ENCODE data around the gene GIT1.

GIT1 gene

DNA sequence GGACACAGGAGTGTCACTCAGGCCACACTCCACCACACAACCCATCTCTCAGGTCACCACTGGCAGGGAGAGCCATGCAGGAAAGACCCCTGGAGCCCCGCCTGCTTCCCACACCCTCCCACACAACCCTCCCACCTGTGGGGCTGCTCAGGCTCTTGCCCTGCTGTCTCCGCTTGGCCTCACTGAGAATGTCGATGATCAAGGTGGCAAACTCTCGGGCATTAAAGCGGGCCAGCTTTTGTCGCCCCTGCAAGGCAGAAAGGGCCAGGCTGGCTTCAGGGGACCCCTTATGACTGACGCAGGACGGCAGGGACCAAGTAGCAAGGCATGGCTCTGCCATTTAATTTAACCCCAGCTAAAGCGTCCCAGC is 12.5 kb downstream of the GIT1 start:
- ATAC-seq (replicated peaks) (no peak), DNase-seq (no peak)
- Mint-ChIP-seq H3K36me3 (ENCODE audit: insufficient read depth) (peaks cover 46% of the 10 kb centered on the region), H3K27me3 (no peaks in the 10 kb centered on the region), H3K4me1 (ENCODE audit: low read depth in 2 of 2) (peaks cover 10 to 12% of the 10 kb centered on the region in 2 donors), H3K4me3 (no peak overlapping the region), H3K9me3 (no peaks in the 10 kb centered on the region), H3K27ac (no peak overlapping the region)

DNA sequence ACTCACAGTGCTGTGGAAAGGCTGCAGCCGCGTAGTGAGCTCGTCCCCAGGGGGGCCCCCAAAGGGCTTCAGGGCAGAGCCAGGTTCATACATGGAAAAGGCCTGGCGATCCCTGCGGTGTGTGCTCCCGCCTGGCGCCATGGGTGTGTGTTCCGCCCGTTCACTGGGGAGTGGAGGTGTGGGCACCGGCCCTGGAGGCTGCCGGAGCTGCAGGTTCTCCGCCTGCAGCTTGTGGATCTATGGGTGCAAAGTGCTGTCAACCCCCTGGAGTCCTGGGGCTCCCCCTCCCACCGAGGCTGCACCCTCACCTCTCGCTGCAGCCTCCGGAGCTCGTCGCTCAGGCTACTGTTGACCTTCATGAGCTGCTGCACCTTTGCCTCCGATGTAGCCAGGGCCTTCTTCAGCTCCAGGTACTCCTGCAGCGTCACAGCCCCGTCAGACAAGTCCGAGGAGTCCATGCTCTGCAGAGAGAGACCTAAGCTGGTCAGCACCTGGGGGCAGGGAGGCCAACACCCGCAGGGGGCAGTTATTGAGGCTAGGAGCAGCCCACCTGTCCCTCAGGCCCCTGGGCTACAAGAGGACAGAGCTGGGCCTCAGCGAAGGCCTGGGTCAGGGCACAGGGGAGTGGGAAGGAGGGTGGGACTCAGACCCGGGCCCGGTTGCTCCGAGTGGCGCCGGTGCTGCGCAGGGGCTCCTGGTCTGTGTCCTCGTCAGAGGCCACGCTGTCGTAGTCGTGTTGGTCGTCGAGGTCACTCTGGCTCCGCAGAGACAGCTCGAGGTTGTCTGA is 13.0 kb downstream of the GIT1 start:
- Mint-ChIP-seq H3K27me3 (no peaks in the 10 kb centered on the region), H3K4me3 (no peak overlapping the region), H3K4me1 (ENCODE audit: low read depth in 2 of 2) (peaks cover 10 to 12% of the 10 kb centered on the region in 2 donors), H3K9me3 (no peaks in the 10 kb centered on the region), H3K27ac (peak overlapping the region in 1 of 2 donors; percentile 29), H3K36me3 (ENCODE audit: insufficient read depth) (peaks cover 46% of the 10 kb centered on the region)
- no peak for ATAC-seq (replicated peaks)
- DNase-seq, result no peak

DNA sequence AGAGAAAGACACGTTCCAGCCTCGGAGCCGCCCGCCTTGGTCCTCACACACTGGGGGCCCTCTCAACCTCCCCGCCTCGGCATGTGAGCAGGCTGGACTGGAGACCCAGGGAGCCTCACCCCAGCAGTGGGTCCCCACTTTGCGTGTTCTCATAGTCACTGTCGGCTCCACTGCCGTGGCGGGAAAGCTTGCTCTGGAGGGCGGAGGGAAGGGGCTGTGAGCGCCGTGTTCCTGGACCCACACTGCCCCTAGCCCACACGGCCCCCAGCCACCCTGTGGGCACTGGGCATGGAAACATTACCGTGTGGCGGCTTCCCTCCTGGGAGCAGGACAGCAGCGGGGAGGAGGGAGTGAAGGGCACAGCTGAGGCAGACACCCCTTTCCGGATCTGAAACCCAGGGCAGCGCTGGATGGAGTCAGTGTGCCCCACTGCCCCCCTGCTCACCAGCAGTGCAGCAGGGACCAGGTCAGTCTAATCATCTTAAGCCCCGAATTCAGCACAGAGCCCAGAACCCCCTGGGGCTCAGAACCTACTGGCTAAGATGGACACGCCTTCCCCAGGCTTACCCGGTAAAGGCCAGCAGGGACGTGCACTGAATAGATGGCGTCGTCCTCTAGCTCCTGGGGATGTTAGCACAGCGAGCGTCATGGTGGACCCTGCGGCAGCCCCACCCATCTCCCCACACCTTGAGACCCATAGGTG is 13.8 kb downstream of the GIT1 start:
- Mint-ChIP-seq H3K27ac (peak overlapping the region in 1 of 2 donors; percentile 29), H3K4me3 (no peak overlapping the region), H3K9me3 (no peaks in the 10 kb centered on the region), H3K27me3 (no peaks in the 10 kb centered on the region), H3K36me3 (ENCODE audit: insufficient read depth) (peaks cover 51% of the 10 kb centered on the region), H3K4me1 (ENCODE audit: low read depth in 2 of 2) (peaks cover 13 to 18% of the 10 kb centered on the region in 2 donors)
- DNase-seq (no peak), ATAC-seq (replicated peaks) (no peak)

DNA sequence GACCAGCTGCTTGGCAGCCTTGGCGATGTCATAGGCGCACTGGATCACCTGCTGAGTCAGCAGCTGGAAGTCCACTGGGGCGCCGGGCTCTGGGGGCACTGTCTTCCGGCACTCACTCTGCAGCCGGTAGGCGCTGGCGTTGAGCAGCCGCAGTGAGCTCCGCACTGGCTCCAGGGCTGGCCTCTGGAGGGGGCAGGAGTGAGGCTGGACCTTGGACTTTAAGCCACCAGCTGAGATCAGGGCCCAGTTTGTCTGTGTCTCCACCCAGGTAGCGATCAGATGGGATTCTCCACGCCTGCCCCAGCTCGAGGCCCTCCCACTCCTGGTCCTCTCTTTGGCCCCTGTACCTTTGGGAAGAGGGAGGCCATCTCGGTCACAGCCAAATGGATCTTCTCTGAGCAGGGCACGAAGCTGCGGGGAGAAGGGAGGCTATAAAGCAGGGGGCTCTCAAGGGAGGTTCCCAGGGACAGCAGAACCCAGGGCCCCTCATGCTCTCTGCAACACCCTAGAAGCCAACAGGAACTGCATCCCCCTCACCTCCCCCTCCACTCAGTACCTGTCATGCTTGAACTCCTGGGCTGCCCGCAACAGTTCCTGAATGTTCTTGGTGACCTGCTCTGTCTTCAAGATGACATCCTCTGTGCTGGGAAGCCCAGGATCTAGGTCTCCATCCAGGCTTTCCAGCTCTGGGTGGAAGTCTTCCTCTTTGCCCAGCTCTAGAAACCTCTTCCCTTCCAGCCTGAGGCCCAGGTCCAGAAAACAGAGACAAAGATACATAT is 14.5 kb downstream of the GIT1 start:
- H3K4me1 Mint-ChIP-seq (ENCODE audit: low read depth in 2 of 2), result peaks cover 9 to 14% of the 10 kb centered on the region in 2 donors
- DNase-seq (no peak), ATAC-seq (replicated peaks) (no peak)
- H3K27me3 Mint-ChIP-seq, result no peaks in the 10 kb centered on the region
- H3K36me3 Mint-ChIP-seq (ENCODE audit: insufficient read depth), result peaks cover 49% of the 10 kb centered on the region
- H3K27ac Mint-ChIP-seq, result no peak overlapping the region
- H3K4me3 Mint-ChIP-seq, result no peak overlapping the region
- no peaks in the 10 kb centered on the region for H3K9me3 Mint-ChIP-seq

DNA sequence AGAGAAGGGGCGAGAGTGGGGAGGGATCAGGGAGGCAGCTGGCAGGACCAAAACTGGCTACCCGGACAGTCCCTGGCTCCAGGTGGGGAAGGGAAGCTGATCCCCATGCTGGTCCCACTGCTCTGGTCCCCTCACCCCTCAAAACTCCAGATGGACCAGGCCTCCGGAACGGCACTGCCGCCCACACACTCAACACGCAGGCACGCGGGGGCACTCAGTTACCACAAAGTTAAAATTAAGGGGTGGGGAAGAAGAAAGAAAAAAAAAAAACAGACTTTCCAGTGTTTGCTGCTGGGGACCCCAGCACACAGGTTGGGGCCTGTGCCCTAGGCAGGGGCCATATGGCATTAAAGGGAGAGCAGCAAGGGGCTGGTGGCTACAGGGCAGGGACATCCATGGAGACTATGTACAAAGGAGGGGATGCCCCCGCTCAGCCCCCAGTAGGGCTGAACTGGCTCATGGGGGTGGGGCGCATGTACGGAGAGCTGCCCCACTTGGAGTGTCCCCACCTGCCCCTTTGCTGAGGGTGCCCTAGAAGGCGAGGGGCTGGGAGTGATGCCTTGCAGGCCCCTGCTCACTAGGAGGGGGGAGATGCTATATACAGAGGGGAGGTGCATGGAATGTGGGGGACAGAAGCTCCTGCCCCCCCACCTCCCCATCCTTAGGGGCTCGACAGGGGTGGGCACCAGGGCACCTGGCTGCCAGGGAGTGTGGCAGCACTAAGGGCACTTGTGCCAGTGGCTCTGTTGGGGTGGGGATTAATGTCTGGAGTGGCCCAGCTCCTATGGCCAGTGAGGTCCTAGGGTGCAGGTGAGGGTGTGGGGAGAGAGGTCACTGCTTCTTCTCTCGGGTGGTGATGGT is 15.3 kb downstream of the GIT1 start:
- Mint-ChIP-seq H3K4me1 (ENCODE audit: low read depth in 2 of 2) (peaks cover 12 to 16% of the 10 kb centered on the region in 2 donors), H3K27ac (peak overlapping the region in 1 of 2 donors; percentile 49), H3K4me3 (no peak overlapping the region), H3K9me3 (no peaks in the 10 kb centered on the region), H3K36me3 (ENCODE audit: insufficient read depth) (peaks cover 48% of the 10 kb centered on the region), H3K27me3 (no peaks in the 10 kb centered on the region)
- DNase-seq (no peak), ATAC-seq (replicated peaks) (no peak)

DNA sequence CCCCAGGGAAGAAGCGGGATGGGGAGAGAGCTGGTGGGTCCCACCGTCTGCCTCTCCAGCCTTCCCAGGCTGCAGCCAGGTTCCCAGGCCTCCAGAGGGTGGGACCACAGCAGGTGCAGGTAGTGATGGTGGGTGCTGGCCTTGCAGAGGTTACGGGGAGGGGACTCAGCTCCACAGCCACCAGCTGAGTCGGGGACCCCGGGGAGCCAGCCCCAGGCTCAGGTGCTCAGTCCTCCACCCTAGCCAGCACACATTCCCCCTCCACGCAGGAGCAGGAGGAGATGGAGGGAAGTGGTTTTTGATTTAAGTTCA is 15.9 kb downstream of the GIT1 start:
- Mint-ChIP-seq H3K4me1 (ENCODE audit: low read depth in 2 of 2) (peaks cover 14 to 18% of the 10 kb centered on the region in 2 donors), H3K27ac (peak overlapping the region in 1 of 2 donors; percentile 49), H3K36me3 (ENCODE audit: insufficient read depth) (peaks cover 49% of the 10 kb centered on the region), H3K9me3 (no peaks in the 10 kb centered on the region), H3K27me3 (no peaks in the 10 kb centered on the region), H3K4me3 (no peak overlapping the region)
- DNase-seq (no peak), ATAC-seq (replicated peaks) (no peak)

DNA sequence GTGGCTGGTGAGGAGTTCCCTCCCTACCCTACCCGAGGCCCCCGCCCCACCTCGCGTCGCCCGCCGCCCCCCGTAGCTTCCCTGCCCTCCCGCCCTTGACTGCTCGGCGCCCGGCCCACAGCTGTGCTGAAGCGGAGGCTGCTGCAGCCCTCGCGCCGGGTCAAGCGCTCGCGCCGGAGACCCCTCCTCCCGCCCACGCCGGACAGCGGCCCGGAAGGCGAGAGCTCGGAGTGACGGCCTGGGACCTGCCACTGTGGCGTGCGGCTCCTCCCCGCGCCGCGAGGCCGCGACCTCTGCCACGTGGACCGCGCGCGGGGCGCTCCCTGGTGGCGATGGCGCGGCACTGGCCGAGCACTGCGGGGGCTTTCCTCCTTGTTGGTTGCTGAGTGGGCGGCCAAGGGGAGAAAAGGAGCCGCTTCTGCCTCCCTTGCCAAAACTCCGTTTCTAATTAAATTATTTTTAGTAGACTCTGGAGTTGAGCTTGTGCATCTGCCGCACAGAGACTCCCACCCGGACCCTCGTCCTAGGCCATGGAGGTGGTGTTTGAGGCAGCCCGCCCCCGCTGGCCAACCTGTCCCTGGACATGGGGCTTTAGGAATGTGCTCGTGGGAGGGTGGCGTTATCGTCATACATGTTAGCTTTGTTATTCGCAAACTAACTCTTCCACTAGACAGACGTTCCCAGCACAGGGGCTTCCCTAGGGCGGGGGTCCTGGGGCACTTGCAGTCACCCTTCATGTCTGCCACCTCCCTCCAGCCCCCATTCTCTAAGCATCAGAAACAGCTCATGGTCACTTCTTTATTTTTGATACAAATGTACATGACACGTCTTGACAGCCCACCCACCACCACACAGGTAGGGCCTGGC is 16.5 kb downstream of the GIT1 start:
- peak overlapping the region in 1 of 2 donors; percentile 49 for H3K27ac Mint-ChIP-seq
- no peaks in the 10 kb centered on the region for H3K9me3 Mint-ChIP-seq
- ATAC-seq (replicated peaks) (peak; percentile 61), DNase-seq (peak in 2 of 3 experiments; percentile 62 to 68)
- H3K4me3 Mint-ChIP-seq, result peak overlapping the region in 1 of 2 donors; percentile 19
- peaks cover 18 to 20% of the 10 kb centered on the region in 2 donors for H3K4me1 Mint-ChIP-seq (ENCODE audit: low read depth in 2 of 2)
- H3K36me3 Mint-ChIP-seq (ENCODE audit: insufficient read depth), result peaks cover 55% of the 10 kb centered on the region
- no peaks in the 10 kb centered on the region for H3K27me3 Mint-ChIP-seq

DNA sequence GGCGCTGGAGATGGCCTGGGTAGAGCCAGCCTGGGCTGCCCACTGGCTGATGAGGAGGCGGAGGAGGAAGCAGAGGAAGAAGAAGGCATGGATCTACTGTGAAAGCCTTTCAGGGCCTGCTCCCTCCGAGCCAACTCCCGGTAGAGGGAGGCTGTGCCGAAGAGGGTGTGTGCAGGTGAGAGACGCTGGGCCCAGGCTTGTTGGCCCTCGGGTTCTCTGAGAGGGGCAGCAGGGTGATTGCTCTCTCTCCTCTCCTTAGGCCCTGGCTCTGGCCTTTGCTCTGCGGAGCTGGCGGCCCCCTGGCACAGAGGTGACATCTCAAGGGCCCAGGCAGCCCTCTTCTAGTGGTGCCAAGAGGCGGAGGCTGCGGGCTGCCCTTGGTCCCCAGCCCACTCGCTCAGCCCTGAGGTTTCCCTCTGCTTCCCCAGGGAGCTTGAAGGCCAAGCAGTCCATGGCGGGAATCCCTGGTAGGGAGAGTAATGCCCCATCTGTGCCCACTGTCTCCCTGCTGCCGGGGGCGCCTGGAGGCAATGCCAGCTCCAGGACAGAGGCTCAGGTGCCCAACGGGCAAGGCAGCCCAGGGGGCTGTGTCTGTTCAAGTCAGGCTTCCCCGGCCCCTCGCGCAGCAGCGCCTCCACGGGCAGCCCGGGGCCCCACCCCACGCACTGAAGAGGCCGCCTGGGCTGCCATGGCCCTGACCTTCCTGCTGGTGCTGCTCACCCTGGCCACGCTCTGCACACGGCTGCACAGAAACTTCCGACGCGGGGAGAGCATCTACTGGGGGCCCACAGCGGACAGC is 17.4 kb downstream of the GIT1 start:
- no peak for ATAC-seq (replicated peaks)
- peaks cover 58% of the 10 kb centered on the region for H3K36me3 Mint-ChIP-seq (ENCODE audit: insufficient read depth)
- DNase-seq, result no peak
- H3K4me1 Mint-ChIP-seq (ENCODE audit: low read depth in 2 of 2), result peaks cover 18 to 20% of the 10 kb centered on the region in 2 donors
- H3K27me3 Mint-ChIP-seq, result no peaks in the 10 kb centered on the region
- H3K4me3 Mint-ChIP-seq, result no peak overlapping the region
- no peak overlapping the region for H3K27ac Mint-ChIP-seq
- no peaks in the 10 kb centered on the region for H3K9me3 Mint-ChIP-seq

DNA sequence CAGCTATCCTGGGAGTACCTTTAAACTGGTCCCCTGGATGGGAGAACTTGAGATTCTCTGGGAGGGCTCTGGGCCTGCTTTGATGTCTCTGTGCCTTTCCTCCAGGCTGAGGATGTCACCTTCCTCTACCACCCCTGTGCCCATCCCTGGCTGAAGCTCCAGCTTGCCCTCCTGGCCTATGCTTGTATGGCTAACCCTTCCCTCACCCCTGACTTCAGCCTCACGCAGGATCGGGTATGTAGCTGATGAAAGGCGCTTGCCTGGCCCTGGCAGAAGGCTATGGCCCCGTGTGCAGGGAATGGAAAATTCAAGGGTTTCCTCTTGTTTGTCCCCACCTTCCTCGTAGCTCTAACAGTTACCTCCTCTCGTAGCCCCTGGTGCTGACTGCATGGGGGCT is 18.0 kb downstream of the GIT1 start:
- Mint-ChIP-seq H3K4me1 (ENCODE audit: low read depth in 2 of 2) (peaks cover 18 to 20% of the 10 kb centered on the region in 2 donors), H3K27me3 (no peaks in the 10 kb centered on the region), H3K36me3 (ENCODE audit: insufficient read depth) (peaks cover 55% of the 10 kb centered on the region), H3K27ac (no peak overlapping the region), H3K9me3 (no peaks in the 10 kb centered on the region), H3K4me3 (no peak overlapping the region)
- DNase-seq (no peak), ATAC-seq (replicated peaks) (no peak)

DNA sequence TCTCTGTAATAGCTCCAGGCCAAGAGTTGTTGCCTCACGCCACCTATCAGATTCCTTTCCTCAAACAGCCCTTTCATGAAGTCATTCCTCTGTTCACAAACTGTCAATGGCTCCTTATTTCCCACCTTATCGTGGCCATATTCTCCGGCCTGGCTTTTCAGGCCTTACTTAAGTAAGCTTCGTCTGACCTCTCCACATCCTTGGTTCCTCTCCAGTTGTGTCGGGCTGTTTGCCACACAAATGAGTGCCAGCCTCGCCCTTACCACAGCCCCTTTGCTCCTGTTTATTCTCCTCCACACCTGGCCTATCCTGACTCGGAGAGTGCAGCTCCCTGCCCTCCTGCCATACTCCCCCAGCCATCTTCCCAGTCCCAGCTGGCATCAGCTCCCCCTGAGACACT is 18.9 kb downstream of the GIT1 start:
- H3K27ac Mint-ChIP-seq, result peak overlapping the region; percentile 33 to 64
- peak overlapping the region; percentile 4 to 18 for H3K4me3 Mint-ChIP-seq
- H3K27me3 Mint-ChIP-seq, result no peaks in the 10 kb centered on the region
- DNase-seq (no peak), ATAC-seq (replicated peaks) (no peak)
- H3K36me3 Mint-ChIP-seq (ENCODE audit: insufficient read depth), result peaks cover 52% of the 10 kb centered on the region
- H3K4me1 Mint-ChIP-seq (ENCODE audit: low read depth in 2 of 2), result peaks cover 22 to 25% of the 10 kb centered on the region in 2 donors
- H3K9me3 Mint-ChIP-seq, result no peaks in the 10 kb centered on the region

DNA sequence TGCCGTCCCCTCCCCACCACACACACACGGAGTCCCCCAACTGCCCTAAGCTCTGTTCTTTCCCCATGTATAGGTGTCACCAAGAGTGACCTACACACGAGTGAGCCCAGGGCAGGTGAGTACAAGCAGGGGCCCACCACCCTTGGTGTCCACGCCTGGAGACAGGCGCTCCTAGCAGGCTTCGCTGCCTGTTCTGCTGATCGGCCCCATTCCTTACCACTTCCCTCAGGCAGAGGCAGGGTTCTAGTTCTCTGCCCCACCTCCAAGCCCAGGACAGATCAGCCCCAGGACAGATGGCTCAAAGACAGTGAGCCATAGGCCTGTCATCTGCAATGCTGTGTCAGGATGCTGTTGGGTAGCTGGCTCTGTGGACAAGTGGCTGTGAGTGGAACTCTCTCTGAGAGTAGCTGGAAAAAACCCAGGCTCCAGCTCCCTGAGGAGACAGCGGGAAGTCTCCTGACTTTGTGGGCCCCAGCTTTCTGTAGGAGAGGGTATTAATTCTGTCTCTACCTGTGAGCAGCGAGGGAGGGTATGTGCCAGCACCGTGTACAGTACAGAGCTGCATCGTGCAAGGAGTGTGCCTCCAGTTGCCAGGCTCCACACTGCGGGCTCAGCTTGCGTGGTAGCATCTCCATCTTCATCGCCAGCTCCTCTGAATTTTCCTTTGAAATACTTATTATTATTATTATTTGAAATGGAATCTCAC is 20.1 kb downstream of the GIT1 start:
- peaks cover 25 to 28% of the 10 kb centered on the region in 2 donors for H3K4me1 Mint-ChIP-seq (ENCODE audit: low read depth in 2 of 2)
- H3K27me3 Mint-ChIP-seq, result no peaks in the 10 kb centered on the region
- peaks cover 42% of the 10 kb centered on the region for H3K36me3 Mint-ChIP-seq (ENCODE audit: insufficient read depth)
- H3K27ac Mint-ChIP-seq, result peak overlapping the region in 1 of 2 donors; percentile 91
- no peaks in the 10 kb centered on the region for H3K9me3 Mint-ChIP-seq
- H3K4me3 Mint-ChIP-seq, result peak overlapping the region; percentile 97 to 99
- ATAC-seq (replicated peaks) (no peak), DNase-seq (no peak)
